GM06990 (cell line): ENCODE data around the gene LRP5.

Source experiments
- DNase-seq: peaks from one replicate; pipeline ENCODE4 v3.0.0-alpha.2; 2011; ENCODE audit not compliant: insufficient read length; ENCODE audit errors: extremely low read depth
- H3K27me3 ChIP-seq: replicated peaks from 2 replicates; pipeline ENCODE4 v1.6.0; 2011; ENCODE audit warnings: low read length; ENCODE audit not compliant: control insufficient read depth, insufficient read depth
- H3K36me3 ChIP-seq: 2 replicates; pipeline ENCODE4 v1.5.1; 2011; ENCODE audit warnings: low read length; ENCODE audit not compliant: control insufficient read depth, insufficient read depth
- H3K4me3 ChIP-seq: replicated peaks from 2 replicates; pipeline ENCODE4 v1.5.1; 2011; ENCODE audit warnings: low read depth, mild to moderate bottlenecking, control low read depth, low read length
- TF ChIP-seq, protein P1 (sequence below): IDR thresholded peaks from 2 replicates; pipeline ENCODE4 v1.5.1; 2011; ENCODE audit warnings: low read length, control low read depth, mild to moderate bottlenecking, inconsistent platforms; ENCODE audit not compliant: insufficient read depth, poor library complexity, severe bottlenecking

The LRP5 gene

DNA sequence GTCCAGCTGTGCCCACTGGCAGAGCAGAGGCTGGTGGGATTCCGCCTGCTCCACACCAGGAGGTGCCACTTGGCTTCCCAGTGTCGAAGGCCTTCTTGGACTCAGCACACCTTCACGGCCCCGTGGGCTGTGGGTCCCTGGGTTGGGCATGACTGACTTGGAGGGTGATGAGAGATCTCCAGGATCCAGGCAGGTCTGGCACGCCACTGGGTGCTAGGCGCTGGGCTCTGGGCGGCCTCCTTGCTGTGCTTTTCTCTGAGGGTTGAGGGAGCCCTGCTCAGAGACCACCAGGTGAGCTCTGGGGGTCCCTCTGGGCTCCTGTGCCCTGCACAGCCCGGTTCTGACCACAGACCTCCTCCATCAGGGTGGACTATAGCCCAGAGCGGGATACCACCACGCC is 12.3 kb downstream of the LRP5 start:
- TF ChIP-seq, protein P1, sequence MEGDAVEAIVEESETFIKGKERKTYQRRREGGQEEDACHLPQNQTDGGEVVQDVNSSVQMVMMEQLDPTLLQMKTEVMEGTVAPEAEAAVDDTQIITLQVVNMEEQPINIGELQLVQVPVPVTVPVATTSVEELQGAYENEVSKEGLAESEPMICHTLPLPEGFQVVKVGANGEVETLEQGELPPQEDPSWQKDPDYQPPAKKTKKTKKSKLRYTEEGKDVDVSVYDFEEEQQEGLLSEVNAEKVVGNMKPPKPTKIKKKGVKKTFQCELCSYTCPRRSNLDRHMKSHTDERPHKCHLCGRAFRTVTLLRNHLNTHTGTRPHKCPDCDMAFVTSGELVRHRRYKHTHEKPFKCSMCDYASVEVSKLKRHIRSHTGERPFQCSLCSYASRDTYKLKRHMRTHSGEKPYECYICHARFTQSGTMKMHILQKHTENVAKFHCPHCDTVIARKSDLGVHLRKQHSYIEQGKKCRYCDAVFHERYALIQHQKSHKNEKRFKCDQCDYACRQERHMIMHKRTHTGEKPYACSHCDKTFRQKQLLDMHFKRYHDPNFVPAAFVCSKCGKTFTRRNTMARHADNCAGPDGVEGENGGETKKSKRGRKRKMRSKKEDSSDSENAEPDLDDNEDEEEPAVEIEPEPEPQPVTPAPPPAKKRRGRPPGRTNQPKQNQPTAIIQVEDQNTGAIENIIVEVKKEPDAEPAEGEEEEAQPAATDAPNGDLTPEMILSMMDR = no peak
- Histone ChIP-seq H3K4me3 (no peak overlapping the region), H3K27me3 (no peaks in the 10 kb centered on the region), H3K36me3 (no peaks in the 10 kb centered on the region)
- no peak for DNase-seq

DNA sequence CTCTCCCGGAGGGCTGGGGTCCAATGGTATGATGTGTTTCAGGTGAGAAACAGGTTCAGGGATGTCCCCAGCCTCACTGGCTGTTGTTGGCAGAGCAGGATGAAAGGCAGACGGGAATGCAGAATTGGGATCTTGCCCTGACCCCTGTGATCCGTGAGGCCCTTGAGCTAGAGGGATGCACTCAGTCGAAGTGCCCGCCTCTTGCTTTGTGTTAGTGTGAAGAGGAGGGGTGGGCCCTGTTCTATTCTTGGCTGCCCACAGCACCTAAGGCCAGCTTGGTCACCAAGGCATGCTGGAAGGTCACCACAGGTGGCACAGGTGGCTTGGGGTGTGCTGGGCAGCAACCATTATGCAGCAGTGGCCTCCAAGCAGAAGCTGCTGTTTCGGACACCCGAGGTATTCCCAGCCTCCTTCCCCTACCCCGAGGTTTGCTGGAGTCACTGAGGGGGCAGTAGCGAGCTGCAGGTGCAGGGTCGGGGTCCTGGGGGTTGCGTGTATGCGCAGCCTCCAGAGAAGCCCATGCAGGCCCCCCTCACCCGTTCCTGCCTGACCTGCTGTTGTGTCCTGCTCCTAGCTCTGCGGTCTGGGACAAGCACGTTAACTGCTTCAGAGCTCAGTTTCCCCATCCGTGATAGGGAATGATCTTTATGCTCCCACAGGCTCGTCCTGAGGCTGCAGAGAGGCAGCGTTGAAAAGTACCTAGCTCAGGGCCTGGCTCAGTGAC is 13.0 kb downstream of the LRP5 start:
- no peak for DNase-seq
- Histone ChIP-seq H3K4me3 (no peak overlapping the region), H3K27me3 (no peaks in the 10 kb centered on the region), H3K36me3 (no peaks in the 10 kb centered on the region)
- TF ChIP-seq, protein P1 = no peak

DNA sequence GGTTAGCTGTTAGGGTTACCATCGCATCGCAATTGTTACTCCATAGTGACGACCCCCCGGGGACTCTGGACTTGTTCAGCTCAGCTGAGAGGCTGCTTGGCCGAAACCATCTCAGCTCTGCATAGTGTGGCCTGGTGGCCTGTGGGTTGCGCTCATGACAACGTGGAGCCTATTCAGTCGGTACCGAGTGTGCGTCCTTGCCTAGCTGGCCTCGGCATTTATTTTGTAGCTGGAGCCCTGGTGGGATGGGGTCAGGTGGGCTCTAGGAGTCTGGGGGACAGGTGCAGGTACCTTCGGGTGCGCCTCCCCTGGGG is 13.5 kb downstream of the LRP5 start:
- Histone ChIP-seq H3K4me3 (no peak overlapping the region), H3K27me3 (no peaks in the 10 kb centered on the region), H3K36me3 (no peaks in the 10 kb centered on the region)
- no peak for DNase-seq
- TF ChIP-seq, protein P1 = no peak

DNA sequence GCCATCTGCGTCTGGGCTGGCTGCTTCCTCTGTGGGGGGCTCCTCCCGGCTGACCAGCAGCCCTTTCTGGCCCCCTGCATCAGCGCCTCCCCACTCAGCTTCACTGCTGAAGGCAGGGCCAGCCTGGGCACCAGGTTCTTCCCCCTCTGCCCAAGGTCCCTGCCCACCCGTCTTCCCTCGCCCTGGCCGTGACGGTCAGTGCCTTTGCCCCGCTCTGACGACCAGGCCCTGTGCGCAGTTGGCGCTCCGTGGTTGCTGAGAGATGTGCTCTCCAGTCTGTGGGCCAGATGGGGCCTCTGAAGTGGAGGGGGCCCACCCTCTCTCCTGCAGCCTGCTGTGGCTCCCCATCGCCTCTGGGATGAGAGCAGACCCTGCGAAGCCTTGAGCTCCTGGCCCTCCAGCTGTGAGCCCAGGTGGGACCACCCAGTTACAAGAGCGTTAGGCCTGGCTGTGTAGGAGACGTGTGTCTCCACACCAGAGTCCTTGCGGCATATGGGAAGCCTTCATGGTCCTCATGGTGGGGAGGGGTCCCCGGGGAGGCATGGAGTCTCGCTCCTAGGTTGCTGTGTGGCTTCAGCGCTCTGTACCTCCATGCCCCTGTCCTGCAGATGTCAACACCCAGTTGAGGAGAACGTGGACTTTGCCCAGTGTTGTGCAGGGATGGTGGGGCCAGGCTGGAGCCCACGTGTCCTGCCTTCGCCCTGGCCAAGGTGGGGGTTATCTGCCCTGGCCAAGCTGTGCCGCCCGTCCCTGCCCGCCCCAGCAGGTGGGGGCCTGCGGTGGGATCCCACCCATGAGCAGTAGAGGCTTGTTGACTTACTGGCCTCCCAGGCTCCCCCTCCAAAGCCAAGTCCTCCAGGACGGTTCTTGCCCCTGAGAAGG is 14.2 kb downstream of the LRP5 start:
- TF ChIP-seq, protein P1 = no peak
- no peaks in the 10 kb centered on the region for H3K27me3 ChIP-seq
- no peak for DNase-seq
- no peak overlapping the region for H3K4me3 ChIP-seq
- no peaks in the 10 kb centered on the region for H3K36me3 ChIP-seq

DNA sequence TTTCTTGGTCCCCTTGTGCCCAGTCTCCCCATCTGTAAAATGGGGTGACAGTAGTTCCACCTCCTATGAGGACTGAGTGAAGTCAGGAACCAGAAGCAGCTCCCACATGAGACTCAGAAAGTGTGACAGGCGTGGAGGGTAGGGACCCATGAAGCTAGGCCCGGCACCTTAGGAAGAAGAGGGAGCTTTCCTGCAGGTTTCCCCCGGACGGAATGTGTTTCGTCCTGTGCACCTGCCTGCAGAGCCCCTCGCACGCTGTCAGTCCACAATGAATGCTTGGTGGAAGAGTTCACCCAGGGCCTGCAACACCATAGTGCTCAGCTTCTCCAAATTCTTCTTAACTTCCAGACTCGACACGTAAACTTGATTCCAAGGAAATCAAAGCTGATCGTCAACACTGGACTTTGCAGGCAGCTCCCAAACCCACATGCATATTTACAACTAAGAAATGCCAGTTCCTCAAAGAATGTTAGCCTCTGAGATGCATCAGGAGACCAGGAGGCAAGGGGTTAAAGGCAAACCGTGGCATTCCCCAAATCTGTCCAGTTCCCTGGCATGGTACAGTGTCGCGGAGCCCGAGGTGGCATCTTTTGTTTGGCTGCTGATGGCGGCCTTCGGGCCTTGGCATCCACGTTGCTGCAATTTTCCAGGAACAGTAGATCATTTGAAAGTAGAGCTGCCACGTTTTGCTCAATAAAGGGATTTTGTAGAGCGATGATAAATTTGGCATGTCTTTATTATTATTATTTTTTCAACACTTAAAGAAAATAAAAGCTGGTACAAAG is 15.4 kb downstream of the LRP5 start:
- H3K36me3 ChIP-seq = no peaks in the 10 kb centered on the region
- H3K27me3 ChIP-seq = no peaks in the 10 kb centered on the region
- no peak overlapping the region for H3K4me3 ChIP-seq
- DNase-seq = no peak
- TF ChIP-seq, protein P1 = no peak
